Esophagus squamous epithelium (tissue), 5 donors: ENCODE measurements around the gene TMEM190. TPM values are rescaled to one million over a fixed set of nuclear protein-coding genes. Genes with fewer than 3 reads are reported as not detected.

Source experiments
- DNase-seq: peaks from one replicate; lab custom pipeline; 2025; lab: John Stamatoyannopoulos, UW
- H3K27ac ChIP-seq, 4 donors: fragments of 200-600 bp; sonication (generic); one replicate each; pipeline ENCODE4 v1.5.1; 2016 to 2019; ENCODE audit warnings: mild to moderate bottlenecking in 1 of 4
- H3K27me3 ChIP-seq, 4 donors: fragments of 200-600 bp; sonication (generic); 1 replicate in 3 of 4; 2 replicates in 1 of 4; pipeline versions ENCODE4 v1.5.1 to v1.6.0; 2017 to 2021; ENCODE audit warnings: antibody characterized with exemption in 1 of 4
- H3K36me3 ChIP-seq, 3 donors: fragments of 200-600 bp; sonication (generic); one replicate each; pipeline ENCODE4 v1.5.1; 2016 to 2019
- H3K4me1 ChIP-seq, 3 donors: fragments of 200-600 bp; sonication (generic); one replicate each; pipeline ENCODE4 v1.5.1; 2017 to 2019
- H3K4me3 ChIP-seq, 4 donors: fragments of 200-600 bp; sonication (generic); 1 replicate in 3 of 4; 2 replicates in 1 of 4; pipeline ENCODE4 v1.5.1; 2016 to 2019; ENCODE audit warnings: mild to moderate bottlenecking in 2 of 4, moderate library complexity in 1 of 4
- H3K9me3 ChIP-seq, 3 donors: fragments of 200-600 bp; sonication (generic); one replicate each; pipeline ENCODE4 v1.5.1; 2016 to 2019
- CTCF ChIP-seq, 6 experiments: fragments of 450-650 bp in 4 of 6; fragments of 200-600 bp in 2 of 6; sonication (generic) in 2 of 6; IDR thresholded peaks; one replicate each; pipeline ENCODE4 v1.5.1; 2016 to 2019; ENCODE audit warnings: antibody characterized with exemption in 6 of 6, mild to moderate bottlenecking in 4 of 6, moderate library complexity in 4 of 6
- POLR2A ChIP-seq, 4 donors: fragments of 450-650 bp; IDR thresholded peaks; one replicate each; pipeline ENCODE4 v1.6.1; 2017; ENCODE audit warnings: antibody characterized with exemption in 4 of 4, mild to moderate bottlenecking in 4 of 4, moderate library complexity in 3 of 4
- WGBS, 2 donors: methylation state at CpG; one replicate each; pipeline ENCODE4 v1.1.5; 2018; 5-methylcytosine and 5-hydroxymethylcytosine counted together
- intact Hi-C: fragments of 100-400 bp; cut with DNase I; formaldehyde crosslinking; loops from one replicate; pipeline ENCODE4 v1.15.0; 2022
- total RNA-seq, 4 donors: library from RNA; depleted of rRNA; stranded (reverse); fragments of >200 nt; gene quantifications; one replicate each; pipeline ENCODE4 v1.1.0, GENCODE V29; 2016
- donor health status: DM: yes; HTN: yes; CAD: no.

The TMEM190 gene
- total RNA-seq, 4 donors from 2014 or later: not detected

GRCh38 chr19:55423225-55424005, 46.8 kb downstream of the TMEM190 start:
- WGBS, 2 donors: 44 to 46% methylated on average over 11 to 13 of the region's 13 CpGs
- Histone ChIP-seq H3K4me3 (no peak overlapping the region), H3K27me3 (peaks cover 0 to 61% (median 0%) of the 10 kb centered on the region in 4 donors), H3K9me3 (no peaks in the 10 kb centered on the region), H3K27ac (no peak overlapping the region), H3K36me3 (no peaks in the 10 kb centered on the region), H3K4me1 (peaks cover 0 to 10% (median 0%) of the 10 kb centered on the region in 3 donors)
- no peak for DNase-seq
- intact Hi-C loops: no loop called here
- TF ChIP-seq POLR2A (IDR thresholded peaks at IDR 0.05) (no peak), CTCF (IDR thresholded peaks at IDR 0.05) (no peak)

DNA sequence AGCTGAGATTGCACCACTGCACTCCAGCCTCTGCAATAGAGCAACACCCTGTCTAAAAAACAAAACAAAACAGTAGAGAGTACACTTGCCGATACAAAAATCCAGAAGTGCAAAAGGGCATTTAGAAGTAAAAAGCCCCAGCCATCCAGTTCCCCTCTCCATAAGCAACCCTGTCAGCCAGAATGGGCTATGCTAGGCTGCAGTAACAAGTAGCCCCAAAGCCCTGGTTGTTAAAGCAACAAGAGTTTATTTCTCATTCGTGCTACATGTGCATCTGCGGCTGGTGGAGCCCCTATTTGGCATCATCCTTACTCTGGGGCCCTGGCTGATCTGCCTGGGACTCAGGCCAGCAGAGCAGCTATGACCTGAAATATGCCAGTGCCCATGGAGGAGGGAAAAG, 47.9 kb downstream of the TMEM190 start:
- Histone ChIP-seq H3K4me3 (no peak overlapping the region), H3K36me3 (no peaks in the 10 kb centered on the region), H3K9me3 (no peaks in the 10 kb centered on the region), H3K27ac (no peak overlapping the region), H3K27me3 (peaks cover 0 to 63% (median 0%) of the 10 kb centered on the region in 4 donors), H3K4me1 (peaks cover 0 to 9% (median 0%) of the 10 kb centered on the region in 3 donors)
- TF ChIP-seq POLR2A (IDR thresholded peaks at IDR 0.05) (no peak), CTCF (IDR thresholded peaks at IDR 0.05) (no peak)
- intact Hi-C loops: no loop called here
- WGBS, 2 donors: 80% methylated on average over 2 to 3 of the region's 3 CpGs
- no peak for DNase-seq

DNA sequence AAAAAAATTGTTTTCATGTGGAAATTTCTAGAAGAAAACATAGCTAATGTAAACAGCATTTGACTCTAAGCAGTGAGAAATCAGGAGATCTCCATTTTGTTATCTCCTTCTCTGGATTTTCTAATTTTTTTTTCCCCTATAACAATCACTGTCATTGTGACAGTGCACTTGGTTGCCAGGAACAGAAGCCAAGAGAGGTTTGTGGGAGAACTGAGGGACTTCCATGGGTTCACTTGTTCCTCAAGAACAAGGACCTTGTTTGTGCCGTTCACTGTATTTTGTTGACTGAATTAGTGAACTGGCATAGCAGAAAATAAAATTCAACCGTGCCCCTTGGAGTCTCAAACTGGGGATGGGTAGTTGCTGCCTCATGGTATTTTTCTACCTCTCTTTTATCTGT, 49.4 kb downstream of the TMEM190 start:
- Histone ChIP-seq H3K27me3 (peaks cover 0 to 70% (median 0%) of the 10 kb centered on the region in 4 donors), H3K4me1 (peaks cover 0 to 9% (median 0%) of the 10 kb centered on the region in 3 donors), H3K36me3 (no peaks in the 10 kb centered on the region), H3K27ac (no peak overlapping the region), H3K9me3 (no peaks in the 10 kb centered on the region), H3K4me3 (no peak overlapping the region)
- intact Hi-C loops: no loop called here
- 56 to 61% methylated on average over 2 of the region's 2 CpGs for WGBS, 2 donors
- TF ChIP-seq CTCF (IDR thresholded peaks at IDR 0.05) (no peak), POLR2A (IDR thresholded peaks at IDR 0.05) (no peak)
- DNase-seq: no peak

Other genes starting within 250 kb of the TMEM190 start
- gene TNNT1, start 227.6 kb upstream of the TMEM190 start, total RNA-seq: 10 to 100 TPM in 1 of 4 donors, 1 to 10 TPM in 3; 3.3 to 23.1 (median 6.2) TPM
- gene TNNI3, start 219.1 kb upstream of the TMEM190 start, total RNA-seq: not detected
- 1 to 10 TPM in 3 of 4 donors, under 1 TPM in 1; 0.53 to 2.8 (median 1.4) TPM for gene DNAAF3, start 210.2 kb upstream of the TMEM190 start, total RNA-seq
- under 1 TPM in 1 of 4 donors, not detected in 3; 0.22 TPM for gene SYT5, start 196.5 kb upstream of the TMEM190 start, total RNA-seq
- gene PTPRH, start 167.3 kb upstream of the TMEM190 start, total RNA-seq: 1 to 10 TPM in 3 of 4 donors, under 1 TPM in 1; 0.57 to 2.0 (median 1.3) TPM
- 1 to 10 TPM in 3 of 4 donors, not detected in 1; 1.1 to 3.6 (median 2.2) TPM for gene TMEM86B, start 148.1 kb upstream of the TMEM190 start, total RNA-seq
- gene PPP6R1, start 117.8 kb upstream of the TMEM190 start, total RNA-seq: 10 to 100 TPM; 30.6 to 59.2 (median 47.4) TPM
- 10 to 100 TPM; 27.1 to 40.7 (median 32.4) TPM for gene HSPBP1, start 96.7 kb upstream of the TMEM190 start, total RNA-seq
- 1 to 10 TPM in 1 of 4 donors, under 1 TPM in 1, not detected in 2; 0.73 to 1.1 TPM for gene BRSK1, start 92.8 kb upstream of the TMEM190 start, total RNA-seq
- 1 to 10 TPM in 1 of 4 donors, not detected in 3; 1.7 TPM for gene TMEM150B, start 51.5 kb upstream of the TMEM190 start, total RNA-seq
- 1 to 10 TPM; 5.3 to 9.9 (median 8.2) TPM for gene KMT5C, start 37.0 kb upstream of the TMEM190 start, total RNA-seq
- 1 to 10 TPM in 1 of 4 donors, under 1 TPM in 2, not detected in 1; 0.66 to 1.4 (median 0.95) TPM for gene COX6B2, start 22.1 kb upstream of the TMEM190 start, total RNA-seq
- gene GARIN5B, start 13.6 kb upstream of the TMEM190 start, total RNA-seq: not detected
- not detected for gene IL11, start 6.4 kb upstream of the TMEM190 start, total RNA-seq
- gene TMEM238, start 7.5 kb downstream of the TMEM190 start, total RNA-seq: 10 to 100 TPM; 11.9 to 41.8 (median 27.1) TPM
- 100 to 1,000 TPM; 395 to 866 (median 753) TPM for gene RPL28, start 9.1 kb downstream of the TMEM190 start, total RNA-seq
- gene UBE2S, start 31.0 kb downstream of the TMEM190 start, total RNA-seq: 10 to 100 TPM; 15.6 to 41.4 (median 31.2) TPM
- gene SHISA7, start 66.5 kb downstream of the TMEM190 start, total RNA-seq: not detected
- gene ISOC2, start 84.8 kb downstream of the TMEM190 start, total RNA-seq: 10 to 100 TPM; 60.5 to 98.1 (median 78.7) TPM
- not detected for gene C19orf85, start 87.9 kb downstream of the TMEM190 start, total RNA-seq
- 10 to 100 TPM in 1 of 4 donors, 1 to 10 TPM in 3; 4.4 to 22.0 (median 6.8) TPM for gene ZNF628, start 99.8 kb downstream of the TMEM190 start, total RNA-seq
- 1 to 10 TPM; 1.3 to 4.3 (median 2.9) TPM for gene NAT14, start 108.4 kb downstream of the TMEM190 start, total RNA-seq
- 1 to 10 TPM in 1 of 4 donors, under 1 TPM in 3; 0.40 to 5.0 (median 0.68) TPM for gene SSC5D, start 111.6 kb downstream of the TMEM190 start, total RNA-seq
- gene SBK2, start 160.3 kb downstream of the TMEM190 start, total RNA-seq: not detected
- 1 to 10 TPM in 1 of 4 donors, under 1 TPM in 1, not detected in 2; 0.22 to 1.0 TPM for gene SBK3, start 168.7 kb downstream of the TMEM190 start, total RNA-seq
- 1 to 10 TPM in 3 of 4 donors, under 1 TPM in 1; 0.75 to 3.0 (median 2.2) TPM for gene ZNF579, start 204.0 kb downstream of the TMEM190 start, total RNA-seq
- gene FIZ1, start 222.7 kb downstream of the TMEM190 start, total RNA-seq: 10 to 100 TPM in 1 of 4 donors, 1 to 10 TPM in 3; 5.8 to 12.7 (median 7.9) TPM
- 10 to 100 TPM; 17.7 to 25.9 (median 22.9) TPM for gene ZNF524, start 223.5 kb downstream of the TMEM190 start, total RNA-seq
- 1 to 10 TPM; 2.7 to 5.3 (median 3.3) TPM for gene ZNF865, start 228.8 kb downstream of the TMEM190 start, total RNA-seq
- gene ZNF784, start 247.7 kb downstream of the TMEM190 start, total RNA-seq: 1 to 10 TPM; 2.9 to 6.9 (median 4.4) TPM